ENCODE data around the gene RABGAP1L.

DNA sequence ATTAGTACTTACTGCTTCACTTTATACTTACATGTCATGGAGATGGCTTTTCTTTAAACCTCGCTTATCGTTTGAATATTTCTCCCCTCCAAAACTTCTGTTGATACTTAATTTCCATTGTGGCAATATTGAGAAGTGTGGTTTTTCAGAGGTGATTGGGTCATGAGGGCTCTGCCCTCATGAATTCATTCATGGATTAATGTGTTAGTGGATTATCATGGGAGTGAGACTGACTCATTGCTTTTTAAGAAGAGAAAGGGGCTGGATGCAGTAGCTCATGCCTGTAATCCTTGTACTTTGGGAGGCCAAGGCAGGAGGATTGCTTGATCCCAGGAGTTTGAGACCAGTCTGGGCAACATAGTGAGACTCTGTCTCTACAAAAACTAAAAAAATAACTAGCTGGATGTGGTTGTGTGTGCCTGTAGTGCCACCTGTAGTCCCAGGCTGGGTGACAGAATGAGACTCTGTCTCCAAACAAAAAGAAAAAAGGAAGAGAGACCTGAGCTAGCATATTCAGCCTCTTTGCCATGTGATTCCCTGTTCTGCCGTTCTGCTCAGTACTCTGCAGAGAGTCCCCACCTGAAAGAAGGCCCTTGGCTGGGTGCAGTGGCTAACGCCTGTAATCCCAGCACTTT, 30.2 kb downstream of the RABGAP1L start:
- TF ChIP-seq TAF1 (IDR thresholded peaks at IDR 0.05; ENCODE audit: borderline replicate concordance, low read depth, low read length) (no peak), POLR2A (IDR thresholded peaks at IDR 0.05; ENCODE audit: low read depth, low read length) (no peak), POLR2AphosphoS5 (IDR thresholded peaks at IDR 0.05; ENCODE audit: low read depth, low read length) (no peak)

All from GM12892 (cell line).